Measurements from ENCODE around the gene MIGA1.

The MIGA1 gene

DNA sequence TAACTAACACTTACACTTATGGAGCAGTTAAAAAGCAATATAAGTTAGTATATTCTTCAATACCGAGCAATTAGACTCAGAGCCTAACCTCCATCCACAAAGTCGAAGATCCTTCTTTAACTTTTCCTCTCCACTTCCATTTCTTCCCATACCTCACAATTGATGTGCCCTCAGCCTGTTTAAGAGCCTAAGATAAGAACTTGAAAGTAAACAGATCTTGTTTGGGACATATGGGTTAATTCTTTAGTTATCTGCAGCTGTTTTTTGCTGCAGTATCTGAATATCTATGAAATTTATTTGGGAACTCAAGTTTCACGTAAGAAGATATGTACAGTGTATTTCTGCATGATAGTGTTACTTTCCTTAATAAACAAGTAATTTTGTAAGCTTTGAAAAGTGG lies 51.5 kb downstream of the MIGA1 start:
- TF ChIP-seq POLR2AphosphoS5 (IDR thresholded peaks at IDR 0.05; ENCODE audit: low read depth, low read length) (no peak), TAF1 (IDR thresholded peaks at IDR 0.05; ENCODE audit: borderline replicate concordance, low read depth, low read length) (no peak), POLR2A (IDR thresholded peaks at IDR 0.05; ENCODE audit: low read depth, low read length) (no peak)
- FAIRE-seq (peak; percentile 62), DNase-seq (ENCODE audit: insufficient read length) (no peak)

DNA sequence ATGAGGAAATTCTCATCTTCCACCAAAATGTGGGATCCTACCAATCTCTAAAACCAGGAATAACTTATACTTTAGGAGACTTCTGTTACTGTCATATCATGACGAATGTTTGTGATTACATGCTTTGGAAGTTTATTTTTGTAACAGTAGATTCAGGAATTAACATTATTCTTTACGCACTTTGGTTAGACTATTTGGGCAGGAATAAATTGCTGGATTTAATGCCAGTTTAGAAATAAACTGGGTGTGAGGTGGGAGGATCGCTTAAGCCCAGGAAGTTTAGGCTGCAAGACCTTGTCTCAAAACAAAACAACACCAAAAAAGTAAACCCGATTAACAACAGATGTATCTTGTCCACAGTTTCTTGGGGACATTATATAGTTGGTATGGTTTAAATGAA lies 52.1 kb downstream of the MIGA1 start:
- DNase-seq (ENCODE audit: insufficient read length) (no peak), FAIRE-seq (no peak)
- TF ChIP-seq POLR2A (IDR thresholded peaks at IDR 0.05; ENCODE audit: low read depth, low read length) (no peak), TAF1 (IDR thresholded peaks at IDR 0.05; ENCODE audit: borderline replicate concordance, low read depth, low read length) (no peak), POLR2AphosphoS5 (IDR thresholded peaks at IDR 0.05; ENCODE audit: low read depth, low read length) (no peak)

DNA sequence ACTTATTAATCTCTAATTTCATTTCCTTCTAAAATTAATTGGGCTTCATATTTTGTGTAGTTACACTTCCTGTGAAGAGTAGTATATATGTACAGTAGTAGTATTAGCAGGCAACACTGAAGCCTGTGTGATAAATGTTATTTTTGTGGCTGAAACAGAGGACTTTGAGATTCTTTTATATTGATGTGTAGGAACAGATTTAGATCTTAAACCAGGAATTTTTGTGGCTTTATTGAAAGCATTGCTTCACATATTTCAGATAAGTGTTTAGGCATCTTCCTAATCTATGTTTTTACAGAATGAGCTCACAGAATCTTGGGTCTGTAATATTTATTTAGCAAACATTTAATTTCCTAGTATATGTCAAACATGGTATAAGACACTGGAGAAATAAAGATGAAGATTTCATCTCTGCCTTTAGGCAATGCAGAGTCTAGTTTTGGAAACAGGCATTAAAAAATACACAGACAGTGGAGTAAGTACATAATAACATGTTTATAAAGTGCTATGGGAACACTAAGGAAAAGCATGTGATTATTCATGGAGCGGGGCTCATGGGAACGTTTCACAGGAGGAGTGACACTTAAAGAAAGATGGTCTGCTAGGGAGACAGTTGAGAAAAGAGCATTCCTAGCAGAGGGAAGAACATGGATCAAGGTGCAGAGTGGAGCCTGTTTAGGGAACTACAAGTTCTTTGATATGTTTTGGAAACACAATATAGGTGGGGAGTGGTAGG lies 52.7 kb downstream of the MIGA1 start:
- TF ChIP-seq POLR2AphosphoS5 (IDR thresholded peaks at IDR 0.05; ENCODE audit: low read depth, low read length) = no peak
- no peak for TF ChIP-seq POLR2A (IDR thresholded peaks at IDR 0.05; ENCODE audit: low read depth, low read length)
- FAIRE-seq (no peak), DNase-seq (ENCODE audit: insufficient read length) (no peak)

DNA sequence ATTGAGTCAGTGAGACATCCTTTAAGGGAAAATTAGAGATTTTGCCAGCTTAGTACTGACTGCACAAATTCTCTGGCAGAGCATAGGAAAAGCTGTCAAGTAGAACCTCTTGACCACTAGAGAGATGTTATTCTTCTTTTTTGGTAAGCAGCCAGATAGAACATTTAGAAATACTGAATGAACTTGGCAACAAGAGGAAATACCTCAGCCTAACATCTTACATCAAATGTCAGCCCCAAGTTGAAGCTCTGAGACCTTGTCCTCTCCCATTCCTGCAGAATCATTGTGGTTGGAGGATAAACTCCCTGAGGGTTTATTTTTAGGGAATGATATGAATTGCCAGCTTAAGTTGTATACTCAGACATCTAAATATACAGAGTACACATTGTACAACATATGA lies 53.5 kb downstream of the MIGA1 start:
- FAIRE-seq (peak; percentile 42), DNase-seq (ENCODE audit: insufficient read length) (no peak)
- no peak for TF ChIP-seq TAF1 (IDR thresholded peaks at IDR 0.05; ENCODE audit: borderline replicate concordance, low read depth, low read length)
- no peak for TF ChIP-seq POLR2AphosphoS5 (IDR thresholded peaks at IDR 0.05; ENCODE audit: low read depth, low read length)
- no peak for TF ChIP-seq POLR2A (IDR thresholded peaks at IDR 0.05; ENCODE audit: low read depth, low read length)

DNA sequence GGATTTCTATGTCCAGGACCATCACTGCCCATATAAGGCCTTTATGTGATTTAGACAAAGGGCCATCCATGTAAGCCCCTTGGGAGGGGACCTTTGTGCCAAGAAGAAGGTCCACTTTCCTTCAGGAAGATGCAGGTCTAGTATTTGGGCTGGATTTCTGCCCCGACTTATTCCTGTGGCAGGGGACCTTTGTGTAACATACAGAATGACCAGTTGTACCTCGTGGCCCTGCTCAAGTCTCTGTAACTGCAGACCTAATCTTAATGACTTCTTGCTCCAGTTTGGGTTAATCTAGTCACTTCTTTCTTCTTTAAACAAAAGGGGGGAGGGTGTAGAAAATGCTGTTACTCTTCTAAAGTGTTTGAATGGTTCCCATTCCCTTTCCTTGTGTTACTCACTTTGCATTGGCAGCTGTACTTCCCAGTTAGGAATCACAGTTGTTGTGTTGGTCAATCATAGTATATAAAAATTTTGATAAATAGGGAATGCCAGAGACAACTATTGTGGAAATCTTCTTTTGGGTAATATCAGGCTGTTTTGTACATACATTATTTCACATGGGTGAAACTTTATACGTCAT lies 54.2 kb downstream of the MIGA1 start:
- no peak for TF ChIP-seq POLR2AphosphoS5 (IDR thresholded peaks at IDR 0.05; ENCODE audit: low read depth, low read length)
- no peak for DNase-seq (ENCODE audit: insufficient read length)
- no peak for FAIRE-seq

DNA sequence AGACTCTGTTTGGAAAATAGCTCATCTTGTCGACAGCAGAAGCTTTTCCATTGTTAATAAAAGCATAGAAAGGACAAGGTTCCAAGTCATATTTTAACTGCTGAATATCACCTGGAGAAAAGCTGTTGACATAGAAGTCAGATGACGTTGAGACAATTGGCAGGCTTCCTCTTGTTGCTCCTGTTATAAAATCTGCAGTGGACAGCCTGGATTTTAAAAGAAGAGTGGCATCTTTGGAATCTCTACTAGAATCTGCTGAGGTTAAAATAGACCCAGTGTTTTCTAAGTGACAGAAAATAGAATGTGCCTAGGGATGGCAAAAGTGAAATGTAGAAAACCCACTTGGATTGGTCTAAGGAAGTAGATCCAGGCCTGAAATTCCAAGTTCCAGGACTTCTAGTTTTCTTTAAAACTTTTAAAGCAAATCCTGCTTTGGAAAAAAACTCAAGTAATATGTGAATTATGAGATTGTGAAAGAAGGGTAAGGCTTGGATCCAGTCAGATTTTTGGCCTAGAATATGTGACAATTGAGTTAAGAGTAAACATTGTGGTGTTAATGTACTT lies 55.4 kb downstream of the MIGA1 start:
- FAIRE-seq (no peak), DNase-seq (ENCODE audit: insufficient read length) (no peak)
- no peak for TF ChIP-seq TAF1 (IDR thresholded peaks at IDR 0.05; ENCODE audit: borderline replicate concordance, low read depth, low read length)
- no peak for TF ChIP-seq POLR2A (IDR thresholded peaks at IDR 0.05; ENCODE audit: low read depth, low read length)
- no peak for TF ChIP-seq POLR2AphosphoS5 (IDR thresholded peaks at IDR 0.05; ENCODE audit: low read depth, low read length)

DNA sequence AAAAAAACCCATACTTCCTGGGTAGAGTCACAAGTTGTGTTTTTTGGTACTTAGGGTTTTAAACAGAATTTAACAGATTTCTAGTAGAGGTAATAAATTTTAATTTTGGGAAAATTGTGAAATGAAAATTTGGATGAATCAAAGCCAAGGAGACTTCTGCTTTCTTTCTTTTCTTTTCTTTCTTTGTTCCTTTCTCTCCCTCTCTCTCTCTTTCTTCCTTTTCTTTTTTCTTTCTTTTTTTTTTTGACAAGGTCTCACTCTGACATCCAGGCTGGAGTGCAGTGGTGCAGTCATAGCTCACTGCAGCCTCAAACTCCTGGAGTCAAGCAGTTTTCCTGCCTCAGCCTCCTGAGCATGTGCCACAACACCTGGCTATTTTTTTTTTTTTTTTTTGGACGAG lies 62.1 kb downstream of the MIGA1 start:
- FAIRE-seq = no peak
- TF ChIP-seq TAF1 (IDR thresholded peaks at IDR 0.05; ENCODE audit: borderline replicate concordance, low read depth, low read length) (no peak), POLR2A (IDR thresholded peaks at IDR 0.05; ENCODE audit: low read depth, low read length) (no peak)

DNA sequence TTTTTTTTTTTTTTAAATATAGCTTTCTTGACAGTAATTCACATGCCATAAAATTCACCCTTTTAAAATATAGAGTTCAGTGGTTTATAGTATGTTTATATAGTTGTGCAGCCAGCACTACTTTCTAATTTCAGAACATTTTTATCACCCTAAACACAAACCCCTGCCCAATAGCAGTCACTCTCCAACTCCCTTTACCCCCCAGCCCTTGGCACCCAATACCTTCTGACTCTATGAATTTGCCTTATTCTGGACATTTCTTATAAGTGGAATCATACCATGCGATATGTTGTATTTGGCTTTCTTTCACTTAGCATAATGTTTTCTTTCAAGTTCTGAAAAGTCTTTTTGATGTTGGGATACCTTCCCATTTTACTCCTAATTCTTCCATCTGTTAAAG lies 66.5 kb downstream of the MIGA1 start:
- FAIRE-seq (no peak), DNase-seq (ENCODE audit: insufficient read length) (no peak)
- TF ChIP-seq POLR2A (IDR thresholded peaks at IDR 0.05; ENCODE audit: low read depth, low read length) = no peak
- TF ChIP-seq POLR2AphosphoS5 (IDR thresholded peaks at IDR 0.05; ENCODE audit: low read depth, low read length) = no peak
- TF ChIP-seq TAF1 (IDR thresholded peaks at IDR 0.05; ENCODE audit: borderline replicate concordance, low read depth, low read length) = no peak

More for the DNA sequence above, 62.1 kb downstream of the MIGA1 start:
- no peak for DNase-seq (ENCODE audit: insufficient read length)

DNA sequence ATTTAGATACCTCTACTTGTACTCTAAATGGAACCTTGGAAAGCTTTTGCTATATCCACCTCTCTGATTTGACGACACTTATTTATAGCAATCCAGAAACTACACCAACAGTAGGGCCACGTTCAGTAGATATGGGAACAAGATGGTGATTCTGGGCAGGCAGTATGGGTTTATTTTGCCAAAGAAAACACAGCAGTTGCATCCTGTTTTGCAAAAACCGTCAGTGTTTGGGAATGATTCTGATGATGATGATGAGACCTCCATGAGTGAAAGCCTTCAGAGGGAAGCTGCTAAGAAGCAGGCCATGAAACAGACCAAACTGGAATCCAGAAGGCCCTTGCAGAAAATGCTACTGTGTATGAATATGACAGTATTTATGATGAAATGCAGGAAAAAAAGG lies 67.5 kb downstream of the MIGA1 start:
- TF ChIP-seq TAF1 (IDR thresholded peaks at IDR 0.05; ENCODE audit: borderline replicate concordance, low read depth, low read length) (no peak), POLR2AphosphoS5 (IDR thresholded peaks at IDR 0.05; ENCODE audit: low read depth, low read length) (no peak), POLR2A (IDR thresholded peaks at IDR 0.05; ENCODE audit: low read depth, low read length) (no peak)
- DNase-seq (ENCODE audit: insufficient read length) (no peak), FAIRE-seq (no peak)

DNA sequence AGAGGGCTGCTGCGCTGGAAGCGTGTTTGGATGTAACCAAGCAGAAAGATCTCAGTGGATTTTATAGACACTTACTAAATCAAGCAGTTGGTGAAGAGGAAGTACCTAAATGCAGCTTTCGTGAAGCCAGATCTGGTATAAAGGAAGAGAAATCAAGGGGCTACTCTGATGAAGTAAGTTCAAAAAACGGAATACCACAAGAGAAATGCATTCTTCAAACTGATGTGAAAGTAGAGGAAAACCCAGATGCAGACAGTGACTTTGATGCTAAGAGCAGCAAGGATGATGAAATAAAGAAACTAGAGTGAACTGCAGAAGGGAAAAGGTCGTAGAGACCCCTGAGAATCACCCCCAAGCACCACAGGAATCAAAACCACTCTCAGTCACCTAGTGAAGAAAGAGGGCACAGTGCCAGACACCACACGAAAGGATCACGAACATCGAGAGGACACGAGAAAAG lies 68.2 kb downstream of the MIGA1 start:
- no peak for DNase-seq (ENCODE audit: insufficient read length)
- TF ChIP-seq TAF1 (IDR thresholded peaks at IDR 0.05; ENCODE audit: borderline replicate concordance, low read depth, low read length) = no peak
- TF ChIP-seq POLR2A (IDR thresholded peaks at IDR 0.05; ENCODE audit: low read depth, low read length) = no peak
- TF ChIP-seq POLR2AphosphoS5 (IDR thresholded peaks at IDR 0.05; ENCODE audit: low read depth, low read length) = no peak
- no peak for FAIRE-seq

DNA sequence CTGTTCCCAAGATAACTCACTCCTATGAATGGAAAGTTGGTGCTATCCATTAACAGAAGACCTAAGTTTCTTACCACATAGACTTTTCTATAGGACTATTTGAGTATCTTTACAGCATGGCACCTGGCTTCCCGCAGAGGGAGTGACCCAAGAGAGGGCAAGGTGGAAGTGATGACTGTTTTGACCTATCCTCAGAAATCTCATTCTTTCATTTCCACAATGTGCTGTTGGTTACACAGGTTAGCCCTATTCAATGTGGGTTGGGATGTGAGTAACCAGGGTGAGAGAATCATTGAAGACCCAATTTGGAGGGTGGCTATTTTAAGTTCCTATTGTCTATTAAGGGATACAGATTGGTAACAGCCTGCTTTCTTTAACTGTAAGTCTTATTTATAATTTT lies 70.6 kb downstream of the MIGA1 start:
- TF ChIP-seq TAF1 (IDR thresholded peaks at IDR 0.05; ENCODE audit: borderline replicate concordance, low read depth, low read length) (no peak), POLR2A (IDR thresholded peaks at IDR 0.05; ENCODE audit: low read depth, low read length) (no peak), POLR2AphosphoS5 (IDR thresholded peaks at IDR 0.05; ENCODE audit: low read depth, low read length) (no peak)
- no peak for DNase-seq (ENCODE audit: insufficient read length)
- no peak for FAIRE-seq

DNA sequence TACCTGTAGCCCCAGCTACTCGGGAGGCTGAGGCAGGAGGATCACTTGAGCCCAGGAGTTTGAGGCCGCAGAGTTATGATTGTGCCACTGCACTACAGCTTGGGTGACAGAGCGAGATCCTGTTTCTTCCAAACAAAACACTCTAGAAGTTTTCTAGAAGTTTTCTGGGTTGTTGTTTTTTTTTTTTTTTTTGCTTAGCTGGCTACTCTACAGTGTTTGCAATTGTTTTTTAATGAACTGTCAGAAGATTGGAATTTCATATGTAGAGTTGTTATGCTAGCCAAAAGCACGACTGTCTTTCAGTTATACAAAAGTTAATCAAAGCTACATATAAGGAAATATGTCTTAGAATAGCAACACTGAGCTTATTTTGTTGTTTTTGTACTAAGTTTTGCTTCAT lies 78.1 kb downstream of the MIGA1 start:
- no peak for TF ChIP-seq TAF1 (IDR thresholded peaks at IDR 0.05; ENCODE audit: borderline replicate concordance, low read depth, low read length)
- no peak for FAIRE-seq
- DNase-seq (ENCODE audit: insufficient read length) = no peak
